SH-SY5Y (cell line): ENCODE measurements around the gene LRGUK.

Experiments used
- GATA2 ChIP-seq: IDR thresholded peaks from 2 replicates; pipeline ENCODE4 v1.6.1; 2011; ENCODE audit warnings: mild to moderate bottlenecking, low read depth, low read length
- GATA3 ChIP-seq: IDR thresholded peaks from 2 replicates; pipeline ENCODE4 v1.6.1; 2011; ENCODE audit warnings: low read depth, mild to moderate bottlenecking, low read length, moderate library complexity

DNA sequence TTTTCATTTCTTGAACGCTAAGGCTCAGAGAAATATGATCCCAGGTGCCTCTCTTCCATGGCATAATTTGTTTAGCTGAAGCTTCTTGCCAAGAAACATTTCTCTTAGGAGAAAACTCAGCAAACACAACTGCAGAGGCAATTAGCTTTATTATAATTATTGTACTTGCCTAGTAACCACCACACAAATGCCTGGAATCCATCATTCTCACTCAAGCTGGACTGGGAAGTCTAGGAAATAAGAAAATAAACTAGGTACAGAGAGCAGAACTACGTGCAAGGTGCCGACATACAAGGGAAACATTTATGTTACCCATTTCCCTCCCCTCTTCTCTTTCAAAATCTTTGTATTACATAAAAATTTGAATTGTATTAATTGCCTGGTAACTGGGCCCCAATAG is 174.5 kb downstream of the LRGUK start:
- no peak for TF ChIP-seq GATA3
- no peak for TF ChIP-seq GATA2
